ENCODE data around the gene PPM1J.

GRCh38 chr1:112722601-112723510, 7.7 kb upstream of the PPM1J start:
- TF ChIP-seq POLR2AphosphoS5 (IDR thresholded peaks at IDR 0.05; ENCODE audit: low read depth, low read length) (no peak), POLR2A (IDR thresholded peaks at IDR 0.05; ENCODE audit: low read depth, low read length) (no peak)
